Posterior cingulate gyrus (tissue), 11 donors: ENCODE measurements around the gene PARVB.
"Not testable (repeated sequence)": the region's sequence is repeated elsewhere in the genome, so short reads cannot be mapped to it uniquely, and the experiment has no call there.

Source experiments
- DNase-seq, 10 donors: peaks; one replicate each; pipeline versions ENCODE4 v3.0.0 to v3.0.0-alpha.2; 2020 to 2021; ENCODE audit warnings: mixed read lengths in 3 of 10
- intact Hi-C: fragments of 100-400 bp; cut with DNase I; formaldehyde crosslinking; loops from one replicate; pipeline ENCODE4 v1.15.1; 2023

The PARVB gene

DNA sequence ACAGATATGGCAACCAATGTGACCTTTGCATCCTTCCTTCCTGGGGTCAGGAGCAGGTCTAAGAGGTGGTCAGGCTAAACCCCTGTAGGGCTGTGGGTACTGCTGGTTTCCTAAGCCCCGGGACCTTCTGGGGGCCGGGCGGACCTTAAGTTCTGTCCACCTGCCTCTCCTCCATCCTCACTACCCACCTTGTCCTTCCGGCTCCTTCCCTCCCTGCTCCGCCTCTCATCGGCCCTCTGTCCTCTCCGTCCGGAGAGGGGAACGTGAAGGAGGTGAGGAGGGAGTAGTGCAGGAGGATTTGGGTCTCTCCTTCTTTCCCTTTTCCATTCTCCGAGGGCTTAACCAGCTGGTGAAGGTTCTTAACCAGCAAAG, 28.3 kb upstream of the PARVB start:
- intact Hi-C loops, result no loop called here
- no peak for DNase-seq

DNA sequence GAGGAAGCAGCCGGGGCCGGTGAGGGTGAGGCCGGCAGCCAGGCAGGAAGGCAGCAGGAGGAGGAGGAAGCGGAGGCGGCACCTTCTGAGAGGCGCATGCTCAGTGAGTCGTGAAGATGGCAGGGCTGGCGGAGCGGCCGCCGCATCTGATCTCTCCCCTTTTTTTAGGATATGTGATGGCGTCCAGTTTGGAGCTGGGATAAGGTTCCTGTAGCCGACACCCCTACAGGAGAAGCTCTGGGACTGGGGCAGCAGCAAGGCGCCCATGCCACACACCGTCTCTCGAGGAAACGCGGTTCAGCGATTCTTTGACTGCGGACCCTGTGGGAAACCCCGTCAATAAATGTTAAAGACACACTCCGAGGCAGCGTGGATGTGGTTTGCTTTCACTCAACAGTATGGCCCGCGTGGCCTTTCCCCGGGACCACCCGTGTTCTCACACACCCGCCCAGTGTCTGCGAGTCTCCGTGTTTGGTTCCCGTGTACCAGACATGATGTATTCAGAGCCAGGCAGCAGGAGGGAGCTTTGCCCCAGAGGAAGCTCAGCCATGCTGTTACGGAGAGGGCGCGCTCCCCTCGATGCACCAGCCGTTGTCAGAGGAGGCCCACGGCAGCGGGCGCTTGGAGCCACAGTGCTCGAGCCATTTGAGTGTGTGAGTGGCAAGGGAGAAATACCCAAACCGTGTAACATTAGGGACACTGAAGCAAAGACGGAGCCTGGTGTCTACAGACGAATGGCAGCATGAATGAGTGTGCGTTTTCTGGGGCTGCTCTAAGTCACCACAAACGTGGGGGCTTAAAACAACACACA, 27.7 kb upstream of the PARVB start:
- peak; percentile 32 to 95 (median 65) for DNase-seq
- intact Hi-C loops, result no loop called here

DNA sequence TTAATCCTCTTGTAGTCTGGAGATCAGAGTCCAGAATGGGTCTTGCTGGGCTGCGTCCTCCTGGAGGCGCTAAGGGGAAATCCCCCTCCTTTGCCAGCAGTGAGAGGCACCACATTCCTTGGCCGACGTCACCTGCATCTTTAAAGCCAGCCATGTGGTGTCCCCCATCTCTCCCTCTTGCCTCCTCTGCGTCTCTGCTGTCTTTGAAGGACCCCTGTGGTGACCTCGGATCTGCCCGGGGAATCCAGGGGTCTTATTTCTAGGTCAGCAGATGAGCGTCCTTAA, 27.2 kb upstream of the PARVB start:
- DNase-seq, result peak in 1 of 10 donors; percentile 29
- intact Hi-C loops, result no loop called here

DNA sequence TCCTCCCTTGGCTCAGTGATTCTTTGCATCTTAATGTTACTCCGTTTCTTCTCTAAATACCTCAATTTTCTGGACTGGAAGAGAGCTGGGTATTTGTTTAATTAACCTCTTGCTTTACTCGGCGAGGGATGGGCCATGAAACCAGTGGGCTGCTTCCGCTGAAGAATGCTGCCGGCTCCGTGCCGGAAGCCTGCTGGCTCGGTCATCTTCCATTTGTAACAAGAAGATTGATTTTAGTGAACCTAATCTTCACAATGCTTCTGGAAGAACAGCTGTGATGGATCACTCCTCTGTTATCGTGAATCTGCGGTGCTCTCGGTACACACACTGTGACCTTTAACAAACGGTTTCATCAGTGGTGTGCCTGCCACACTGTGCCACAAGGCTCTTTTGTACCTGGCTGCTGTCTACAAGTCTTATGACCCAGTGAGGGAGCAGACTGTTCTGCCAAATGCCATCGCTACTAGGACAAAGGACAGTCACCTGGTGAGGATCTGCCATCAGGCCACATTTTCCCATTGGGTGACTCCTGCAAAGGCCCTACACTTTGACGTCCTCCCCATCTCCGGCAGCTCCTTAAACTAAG, 25.3 kb upstream of the PARVB start:
- peak in 1 of 10 donors; percentile 39 for DNase-seq
- intact Hi-C loops, result no loop called here

DNA sequence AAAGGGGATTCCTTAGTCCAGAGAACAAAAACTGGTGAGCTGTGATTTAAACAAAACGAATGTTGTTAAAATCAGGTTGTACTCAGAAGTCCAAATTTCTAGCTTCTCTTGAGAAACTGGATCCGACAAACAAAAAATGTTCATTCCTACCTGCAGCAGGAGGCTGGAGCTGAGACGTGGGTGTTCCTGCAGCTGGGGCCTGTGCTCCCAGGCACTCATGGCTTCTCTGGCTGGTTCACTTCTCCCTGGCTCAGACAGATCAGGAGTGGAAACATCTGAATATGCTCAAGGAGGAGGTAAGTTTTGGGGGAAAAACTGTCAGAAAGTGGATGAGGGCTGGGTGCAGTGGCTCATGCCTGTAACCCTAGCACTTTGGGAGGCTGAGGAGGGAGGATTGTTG, 24.7 kb upstream of the PARVB start:
- DNase-seq, result peak in 1 of 10 donors; percentile 60
- intact Hi-C loops, result no loop called here

DNA sequence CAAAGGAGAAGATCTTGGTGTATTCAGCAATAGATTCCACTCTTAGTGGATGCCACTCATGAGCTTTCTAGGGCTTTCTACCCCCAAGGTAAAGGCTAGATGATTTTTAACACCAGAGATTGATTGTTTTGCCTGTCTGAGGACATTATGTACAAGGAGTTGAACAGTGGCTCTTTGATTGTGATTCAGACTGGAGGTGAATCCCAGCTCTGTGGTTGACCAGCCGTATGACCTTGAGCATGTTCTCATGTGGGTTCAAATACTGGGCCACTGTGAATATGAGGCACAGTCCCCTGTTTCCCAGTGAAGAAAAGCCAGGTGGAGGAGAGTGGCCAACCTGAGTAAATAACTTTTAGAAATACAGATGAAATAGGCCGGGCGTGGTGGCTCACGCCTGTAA, 24.0 kb upstream of the PARVB start:
- DNase-seq, result peak in 1 of 10 donors; percentile 15
- intact Hi-C loops, result no loop called here

DNA sequence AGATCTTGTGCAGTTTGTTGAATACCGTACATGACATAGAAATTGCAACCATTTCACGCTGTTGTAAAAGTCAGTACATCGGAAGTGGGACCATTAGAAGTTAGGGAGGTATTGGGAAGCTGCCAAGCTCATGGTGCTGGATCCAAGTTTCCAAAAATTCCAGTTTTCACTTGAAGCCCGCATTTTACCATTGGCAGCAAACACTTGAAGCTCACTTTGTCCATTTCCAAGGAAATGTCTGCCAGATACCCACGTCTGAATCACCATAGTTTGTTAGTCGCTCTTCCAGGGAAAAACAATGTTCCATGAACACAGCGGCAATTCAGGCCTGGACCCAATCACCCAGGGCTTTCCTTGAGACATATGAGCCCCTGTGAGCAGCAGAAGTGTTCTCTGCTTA, 22.6 kb upstream of the PARVB start:
- DNase-seq, result peak in 1 of 10 donors; percentile 26
- intact Hi-C loops, result no loop called here

DNA sequence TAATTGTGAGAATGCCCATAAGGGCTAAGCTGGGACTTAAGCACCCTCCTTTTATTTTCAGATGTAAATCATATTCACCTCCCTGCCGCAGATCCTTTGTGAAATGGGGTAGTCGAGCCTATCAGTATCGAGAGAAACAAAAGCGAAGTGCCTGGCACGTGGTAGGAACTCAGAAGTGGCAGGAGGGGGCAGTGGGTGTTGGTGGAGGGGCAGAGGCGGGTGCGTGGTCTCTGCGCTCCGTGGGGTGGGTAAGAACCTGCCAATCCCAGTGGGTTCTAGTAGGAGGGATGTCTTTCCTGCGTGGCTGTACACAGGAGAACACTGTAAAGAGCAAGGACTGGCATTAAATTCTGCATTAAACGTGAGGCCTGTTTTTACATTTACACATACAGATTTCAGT, 21.8 kb upstream of the PARVB start:
- intact Hi-C loops, result no loop called here
- peak in 1 of 10 donors; percentile 33 for DNase-seq

DNA sequence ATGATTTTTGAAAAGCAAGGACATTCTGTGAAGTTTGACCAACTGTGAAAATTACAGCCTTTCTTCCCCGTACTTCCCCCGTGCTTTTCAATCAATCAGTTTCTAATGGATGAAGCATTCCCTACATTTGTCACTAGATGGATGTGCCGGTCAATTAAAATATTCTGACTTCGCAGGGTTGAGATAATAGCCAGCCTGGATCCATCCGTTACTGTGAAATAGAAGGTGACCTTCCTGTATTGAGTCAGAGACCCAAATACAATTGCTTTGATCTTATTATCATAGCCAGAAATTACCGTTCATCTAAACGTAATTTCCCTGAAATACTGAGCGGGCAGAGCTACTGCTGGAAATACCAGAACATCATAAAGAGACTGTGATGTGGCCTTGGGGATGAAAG, 21.1 kb upstream of the PARVB start:
- intact Hi-C loops, result no loop called here
- DNase-seq, result peak in 1 of 10 donors; percentile 2

DNA sequence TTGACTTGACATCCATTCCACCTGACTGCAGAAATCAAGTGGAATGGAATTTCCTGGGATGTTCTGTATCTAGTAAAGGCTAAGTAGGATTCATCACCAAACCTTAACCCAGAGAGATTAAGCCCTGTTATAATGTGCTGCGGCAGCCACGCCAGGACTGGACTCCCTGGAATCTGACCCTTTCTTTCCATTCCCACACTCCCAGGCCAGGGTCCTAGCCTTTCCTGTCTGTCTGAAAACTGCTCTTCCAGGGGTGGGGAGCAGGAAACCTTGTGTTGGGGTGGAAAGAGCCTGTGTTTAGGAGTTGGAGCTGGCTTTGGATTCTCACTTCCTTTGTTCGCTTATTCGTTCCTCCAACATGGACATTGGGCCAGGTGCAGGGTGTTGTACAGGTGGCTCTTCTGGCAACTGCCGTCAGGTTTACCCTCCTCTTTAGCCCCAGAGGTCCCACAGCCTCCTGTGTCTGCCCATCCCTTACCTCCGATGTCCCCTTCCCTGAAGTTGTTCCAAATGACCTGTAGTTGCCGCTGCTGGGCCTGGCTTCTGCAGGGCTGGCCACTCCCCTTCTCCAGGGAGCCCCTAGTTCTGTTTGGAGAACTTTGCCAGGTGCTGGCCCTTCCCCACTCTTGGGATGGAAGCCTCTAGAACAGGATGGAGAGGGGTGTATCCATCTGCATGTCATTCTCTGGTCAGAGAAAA, 20.5 kb upstream of the PARVB start:
- intact Hi-C loops, result no loop called here
- peak in 1 of 10 donors; percentile 57 for DNase-seq

DNA sequence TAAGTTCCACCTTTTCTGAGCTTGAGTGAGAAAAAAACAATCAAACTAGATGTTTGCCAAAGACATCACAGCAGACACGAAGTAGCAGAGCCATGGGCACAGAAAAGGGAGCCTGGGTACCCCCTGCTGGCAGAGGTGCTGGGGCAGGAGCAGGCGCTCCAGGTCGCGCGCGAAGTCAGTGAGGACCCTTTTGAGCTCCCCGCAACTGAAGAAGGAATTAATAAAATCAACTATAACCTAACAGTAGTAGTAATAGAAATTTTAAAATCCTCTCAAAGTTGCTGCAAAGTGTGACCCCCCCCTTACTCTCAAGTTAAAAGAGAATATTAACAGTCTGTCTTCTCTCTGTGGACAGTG, 20.0 kb upstream of the PARVB start:
- intact Hi-C loops, result no loop called here
- peak in 1 of 10 donors; percentile 52 for DNase-seq

DNA sequence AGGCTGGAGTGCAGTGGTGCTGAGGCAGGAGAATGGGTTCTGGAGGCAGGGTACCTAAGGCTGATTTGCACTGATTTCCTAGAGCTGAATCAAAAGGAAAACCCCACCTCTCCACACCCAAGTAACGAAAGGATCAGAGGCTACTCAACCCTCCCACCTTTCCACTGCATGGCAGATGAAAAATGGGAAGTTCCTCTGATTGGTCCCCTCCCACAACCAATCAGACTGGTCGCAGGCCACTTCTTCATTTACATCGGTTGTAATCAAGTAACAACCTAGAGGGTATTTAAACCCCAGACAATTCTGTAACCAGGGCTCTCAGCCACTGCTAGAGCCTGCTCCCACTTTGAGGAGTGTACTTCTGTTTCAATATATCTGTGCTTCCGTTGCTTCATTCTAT, 18.6 kb upstream of the PARVB start:
- intact Hi-C loops, result no loop called here
- peak in 1 of 10 donors; percentile 12 for DNase-seq

DNA sequence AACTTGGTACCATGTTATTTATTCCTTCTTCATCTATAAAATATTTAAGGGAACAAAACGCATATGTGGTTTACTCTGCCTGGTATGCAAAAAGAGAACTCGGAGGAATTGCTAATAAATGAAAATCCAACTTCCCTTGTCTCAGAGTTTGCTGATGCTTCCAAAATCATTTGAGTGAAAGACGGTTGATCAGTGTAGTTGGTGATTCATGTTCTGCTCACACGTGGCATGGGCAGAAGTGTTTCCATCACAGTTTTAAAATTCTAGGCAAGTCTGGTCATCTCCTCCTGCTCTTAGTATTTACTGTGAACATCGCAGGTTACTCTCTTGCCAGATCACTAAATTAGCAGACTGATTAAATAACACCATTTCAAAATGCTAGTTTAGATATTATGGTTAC, 11.9 kb upstream of the PARVB start:
- intact Hi-C loops, result no loop called here
- no peak for DNase-seq

DNA sequence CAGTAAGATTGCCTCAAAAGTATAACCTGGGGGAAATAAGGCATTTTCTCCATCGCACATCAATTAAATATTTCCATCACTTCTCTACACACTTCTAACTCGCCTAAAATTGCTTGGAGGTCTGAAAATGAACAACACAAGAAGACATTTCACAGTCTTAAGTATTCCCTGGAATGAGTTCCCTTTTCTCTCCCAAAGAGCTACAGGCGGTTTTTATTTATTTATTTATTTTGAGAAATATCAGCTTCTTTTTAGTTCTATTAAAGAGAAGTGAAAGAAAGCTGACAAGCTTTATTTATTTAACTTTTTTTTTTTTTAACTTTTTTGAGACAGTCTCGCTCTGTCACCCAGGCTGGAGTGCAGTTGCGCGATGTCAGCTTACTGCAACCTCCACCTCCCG, 11.5 kb upstream of the PARVB start:
- no peak for DNase-seq
- intact Hi-C loops, result no loop called here

DNA sequence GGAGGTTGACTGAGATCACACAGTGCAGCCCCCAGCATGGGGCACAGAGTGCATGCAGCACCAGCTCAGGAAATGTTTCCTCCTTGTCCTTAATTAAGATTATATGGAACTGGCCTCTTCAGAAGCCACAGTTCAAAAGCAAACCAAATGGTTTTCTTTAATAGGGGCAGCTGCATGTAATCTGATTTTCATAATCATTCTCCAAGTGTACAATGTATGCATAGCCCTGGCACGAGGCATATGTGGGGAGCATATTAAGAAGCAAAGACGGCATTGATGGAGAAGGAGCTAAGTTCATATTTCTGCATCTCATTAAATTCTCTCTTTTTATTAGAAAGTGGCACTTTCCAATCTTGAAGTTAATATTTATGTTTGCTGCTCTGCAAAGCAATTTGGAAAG, 9.9 kb upstream of the PARVB start:
- peak in 1 of 10 donors; percentile 17 for DNase-seq
- intact Hi-C loops, result no loop called here

DNA sequence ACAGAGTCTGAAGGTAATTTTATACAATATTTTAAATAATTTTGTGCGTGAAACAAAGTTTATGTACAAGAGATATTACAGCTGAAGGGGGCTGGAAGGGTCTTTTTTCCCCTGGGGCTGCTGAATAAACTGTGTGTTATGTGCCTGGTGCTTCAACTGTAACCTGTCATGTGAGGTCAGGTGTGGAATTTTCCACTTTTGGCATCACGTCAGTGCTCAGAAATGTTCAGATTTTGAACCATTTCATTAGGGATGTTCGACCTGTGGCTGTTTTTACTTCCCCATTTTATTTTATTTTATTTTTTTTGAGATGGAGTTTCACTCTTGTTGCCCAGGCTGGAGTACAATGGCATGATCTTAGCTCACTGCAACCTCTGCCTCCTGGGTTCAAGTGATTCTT, 7.5 kb upstream of the PARVB start:
- intact Hi-C loops, DNase-seq: not testable (repeated sequence)

DNA sequence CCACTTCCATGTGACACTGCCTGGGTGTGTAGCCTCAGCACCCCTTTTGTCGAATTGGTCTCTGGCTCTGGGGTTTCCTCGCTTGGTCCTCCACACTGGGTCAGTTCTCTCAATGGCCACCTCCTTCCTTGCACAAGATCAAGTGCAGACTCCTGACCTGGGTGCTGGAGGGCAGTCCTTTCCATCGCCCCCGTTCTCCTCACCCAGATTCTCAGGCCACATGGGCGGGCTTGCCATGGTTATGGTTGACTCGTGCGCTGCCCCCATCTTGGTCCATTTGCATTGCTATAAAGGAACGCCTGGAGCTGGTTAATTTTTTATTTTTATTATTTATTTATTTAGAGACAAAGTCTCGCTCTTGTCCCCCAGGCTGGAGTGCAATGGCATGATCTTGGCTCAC, 5.5 kb upstream of the PARVB start:
- intact Hi-C loops, result no loop called here
- DNase-seq, result peak in 1 of 10 donors; percentile 68

DNA sequence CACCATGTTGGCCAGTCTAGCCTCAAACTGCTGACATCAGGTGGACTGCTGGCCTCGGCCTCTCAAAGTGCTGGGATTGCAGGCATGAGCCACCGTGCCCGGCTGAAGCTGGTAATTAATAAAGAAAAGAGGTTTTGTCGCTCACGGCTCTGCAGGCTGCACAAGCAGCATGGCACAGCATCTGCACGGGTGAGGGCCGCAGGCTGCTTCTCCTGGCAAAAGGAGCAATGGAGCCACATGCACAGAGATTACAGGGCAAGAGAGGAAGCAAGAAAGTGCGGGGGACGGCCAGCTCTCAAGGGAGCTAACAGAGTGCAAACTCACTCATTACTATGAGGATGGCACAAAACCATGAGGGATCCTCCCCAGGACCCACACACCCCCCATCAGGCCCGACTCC, 4.7 kb upstream of the PARVB start:
- intact Hi-C loops, result no loop called here
- peak in 1 of 10 donors; percentile 55 for DNase-seq

DNA sequence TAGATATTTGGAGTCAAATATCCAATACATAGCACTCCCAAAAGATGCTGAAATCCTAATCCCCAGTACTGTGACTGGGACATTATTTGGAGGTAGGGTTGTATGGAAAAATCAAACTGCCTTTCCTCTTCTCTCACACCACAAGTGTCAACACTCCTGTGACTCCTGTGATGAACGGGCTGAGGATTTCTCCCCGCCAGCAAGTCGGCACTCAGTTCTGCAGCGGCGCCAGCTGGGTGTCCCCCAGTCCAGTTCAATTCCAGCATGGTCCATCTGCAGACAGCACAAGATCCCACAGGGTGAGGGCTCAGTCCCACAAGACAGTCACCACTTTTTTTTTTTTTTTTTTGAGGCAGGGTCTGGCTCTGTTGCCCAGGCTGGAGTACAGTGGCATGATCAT, 4.3 kb upstream of the PARVB start:
- DNase-seq, result peak in 1 of 10 donors; percentile 59
- intact Hi-C loops, result no loop called here

DNA sequence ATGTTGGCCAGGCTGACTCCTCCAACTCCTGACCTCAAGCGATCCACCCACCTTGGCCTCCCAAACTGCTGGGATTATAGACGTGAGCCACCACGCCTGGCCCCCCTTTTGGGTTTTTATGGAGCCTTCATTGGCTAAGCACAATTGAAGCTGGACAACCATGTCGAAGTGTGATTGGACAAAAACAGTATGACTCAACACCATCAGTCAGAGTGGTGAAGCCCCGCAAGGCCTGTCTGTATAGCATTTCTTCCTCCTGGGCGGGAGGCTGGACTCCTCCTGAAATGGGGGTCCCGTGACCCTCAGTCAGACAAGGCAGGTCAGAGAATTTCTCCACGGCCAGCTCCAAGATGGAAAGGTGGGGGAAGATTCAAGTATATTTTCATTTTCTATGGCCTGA, 3.1 kb upstream of the PARVB start:
- intact Hi-C loops, result no loop called here
- DNase-seq, result peak in 1 of 10 donors; percentile 40

DNA sequence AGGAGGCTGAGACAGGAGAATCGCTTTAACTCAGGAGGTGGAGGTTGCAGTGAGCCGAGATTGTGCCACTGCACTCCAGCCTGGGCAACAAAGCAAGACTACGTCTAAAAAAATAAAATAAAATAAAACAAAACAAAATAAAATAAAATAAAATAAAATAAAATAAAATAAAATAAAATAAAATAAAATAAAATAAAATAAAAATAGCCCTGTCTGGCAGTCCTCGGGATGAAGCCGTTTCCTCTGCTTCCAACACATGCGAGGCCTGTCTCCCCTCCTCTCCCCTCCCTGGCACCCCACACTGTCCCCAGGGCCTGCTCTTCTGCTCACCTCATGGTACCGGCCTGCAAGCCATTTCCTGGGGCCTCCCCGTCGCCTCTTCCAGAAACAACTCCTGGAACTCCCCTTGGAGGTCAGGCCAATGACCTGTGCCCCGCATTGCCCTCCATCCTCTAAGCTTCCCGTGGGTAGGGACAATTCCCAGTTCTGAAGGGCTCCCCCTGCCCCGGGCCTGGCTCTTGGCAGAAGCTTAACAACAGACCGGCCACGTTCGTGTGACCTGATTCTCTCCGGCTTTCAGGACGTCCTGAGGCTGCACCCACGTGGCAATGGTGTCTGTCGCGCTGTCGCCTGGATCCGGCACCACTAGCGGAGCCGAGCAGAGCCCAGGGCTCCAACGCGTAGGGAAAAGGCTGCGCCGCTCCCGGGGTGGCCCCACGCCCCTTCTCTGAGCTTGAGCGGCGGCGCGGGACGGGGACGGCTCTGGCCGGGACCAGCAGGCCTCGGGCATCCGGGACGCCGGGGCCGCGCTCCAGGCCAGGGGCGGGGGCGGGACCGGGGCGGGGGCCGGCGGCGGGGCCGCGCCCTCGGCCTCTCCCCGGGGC, 456 bp upstream of the PARVB start:
- DNase-seq, result peak in 9 of 10 donors; percentile 21 to 90 (median 36)
- intact Hi-C loops, result no loop called here
